IMR-90 (cell line): ENCODE results near the gene HAVCR2.

Experiments
- BHLHE40 ChIP-seq: fragments of 150-350 bp; IDR thresholded peaks from 2 replicates; pipeline ENCODE4 v1.6.1; 2016; ENCODE audit warnings: mild to moderate bottlenecking, low read depth, low read length
- CEBPB ChIP-seq: IDR thresholded peaks from 2 replicates; pipeline ENCODE4 v1.6.1; 2012; ENCODE audit warnings: low read depth, low read length, improper control_type of control experiment
- CHD1 ChIP-seq: IDR thresholded peaks from 2 replicates; pipeline ENCODE4 v1.6.1; 2012; ENCODE audit warnings: low read depth, low read length, improper control_type of control experiment
- CTCF ChIP-seq: conservative IDR thresholded peaks from 2 replicates; pipeline ENCODE4 v1.5.1; 2012; ENCODE audit warnings: mild to moderate bottlenecking, low read depth, low read length, improper control_type of control experiment
- MAFK ChIP-seq: IDR thresholded peaks from 2 replicates; pipeline ENCODE4 v1.6.1; 2012; ENCODE audit warnings: low read depth, low read length, improper control_type of control experiment
- MAZ ChIP-seq: IDR thresholded peaks from 2 replicates; pipeline ENCODE4 v1.6.1; 2012; ENCODE audit warnings: low read depth, mild to moderate bottlenecking, low read length, improper control_type of control experiment, moderate library complexity, borderline replicate concordance
- MXI1 ChIP-seq: IDR thresholded peaks from 2 replicates; pipeline ENCODE4 v1.6.1; 2012; ENCODE audit warnings: low read depth, mild to moderate bottlenecking, low read length, moderate library complexity, borderline replicate concordance
- POLR2A ChIP-seq: IDR thresholded peaks from 2 replicates; pipeline ENCODE4 v1.6.1; 2012; ENCODE audit warnings: mild to moderate bottlenecking, low read depth, low read length
- RAD21 ChIP-seq: IDR thresholded peaks from 2 replicates; pipeline ENCODE4 v1.6.1; 2012; ENCODE audit warnings: low read length, improper control_type of control experiment
- RCOR1 ChIP-seq: IDR thresholded peaks from 2 replicates; pipeline ENCODE4 v1.6.1; 2012; ENCODE audit warnings: mild to moderate bottlenecking, low read length, improper control_type of control experiment; ENCODE audit not compliant: insufficient replicate concordance
- SMC3 ChIP-seq: fragments of 150-350 bp; IDR thresholded peaks from 2 replicates; pipeline ENCODE4 v1.6.1; 2016; ENCODE audit warnings: low read depth, mild to moderate bottlenecking, antibody characterized with exemption, low read length, moderate library complexity
- TF ChIP-seq, protein P1 (sequence below): fragments of 150-350 bp; IDR thresholded peaks from 2 replicates; pipeline ENCODE4 v1.6.1; 2017; ENCODE audit warnings: mild to moderate bottlenecking, antibody characterized with exemption, low read length, low read depth

- peak; percentile 84 for TF ChIP-seq CTCF
- no peak for TF ChIP-seq POLR2A
- peak; percentile 68 for TF ChIP-seq RAD21
- no peak for TF ChIP-seq MAZ
- peak; percentile 51 for TF ChIP-seq SMC3
- no peak for TF ChIP-seq CEBPB
- TF ChIP-seq MXI1: no peak
- TF ChIP-seq MAFK: no peak
- no peak for TF ChIP-seq RCOR1
- TF ChIP-seq, protein P1, sequence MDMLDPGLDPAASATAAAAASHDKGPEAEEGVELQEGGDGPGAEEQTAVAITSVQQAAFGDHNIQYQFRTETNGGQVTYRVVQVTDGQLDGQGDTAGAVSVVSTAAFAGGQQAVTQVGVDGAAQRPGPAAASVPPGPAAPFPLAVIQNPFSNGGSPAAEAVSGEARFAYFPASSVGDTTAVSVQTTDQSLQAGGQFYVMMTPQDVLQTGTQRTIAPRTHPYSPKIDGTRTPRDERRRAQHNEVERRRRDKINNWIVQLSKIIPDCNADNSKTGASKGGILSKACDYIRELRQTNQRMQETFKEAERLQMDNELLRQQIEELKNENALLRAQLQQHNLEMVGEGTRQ: no peak
- TF ChIP-seq CHD1: no peak
- no peak for TF ChIP-seq BHLHE40
Measured at GRCh38 chr5:157148734-157149615, 40.1 kb upstream of the HAVCR2 start.
